ENCODE measurements around the gene TREML1.
"Not testable (repeated sequence)": the region's sequence is repeated elsewhere in the genome, so short reads cannot be mapped to it uniquely, and the experiment has no call there.

The TREML1 gene

GRCh38 chr6:41191569-41191968 is 37.4 kb upstream of the TREML1 start:
- Histone ChIP-seq H3K36me3 (ENCODE audit: control insufficient read depth, insufficient read depth, low read length) (no peaks in the 10 kb centered on the region), H3K4me3 (ENCODE audit: insufficient read depth, low read depth, low read length) (no peak overlapping the region), H3K4me1 (ENCODE audit: control insufficient read depth, insufficient read depth, low read length) (no peaks in the 10 kb centered on the region), H3K27me3 (ENCODE audit: control insufficient read depth, insufficient read depth, low read length, poor library complexity, severe bottlenecking) (no peaks in the 10 kb centered on the region), H3K9me3 (ENCODE audit: control insufficient read depth, low read length) (no peaks in the 10 kb centered on the region), H3K27ac (ENCODE audit: insufficient read depth, low read depth, low read length, poor library complexity, severe bottlenecking) (no peak overlapping the region)
- WGBS, 2 experiments, result 30 to 36% methylated on average over 6 of the region's 6 CpGs

- Histone ChIP-seq H3K27ac (ENCODE audit: insufficient read depth, low read depth, low read length, poor library complexity, severe bottlenecking) (no peak overlapping the region), H3K4me1 (ENCODE audit: control insufficient read depth, insufficient read depth, low read length) (no peaks in the 10 kb centered on the region), H3K9me3 (ENCODE audit: control insufficient read depth, low read length) (no peaks in the 10 kb centered on the region), H3K27me3 (ENCODE audit: control insufficient read depth, insufficient read depth, low read length, poor library complexity, severe bottlenecking) (no peaks in the 10 kb centered on the region), H3K36me3 (ENCODE audit: control insufficient read depth, insufficient read depth, low read length) (no peaks in the 10 kb centered on the region), H3K4me3 (ENCODE audit: insufficient read depth, low read depth, low read length) (no peak overlapping the region)
- WGBS, 2 experiments, result 89 to 90% methylated on average over 3 of the region's 3 CpGs
Measured at GRCh38 chr6:41190791-41191190, 36.6 kb upstream of the TREML1 start.

- Histone ChIP-seq H3K4me3 (ENCODE audit: insufficient read depth, low read depth, low read length) (no peak overlapping the region), H3K9me3 (ENCODE audit: control insufficient read depth, low read length) (no peaks in the 10 kb centered on the region)
- 92 to 98% methylated on average over 2 of the region's 2 CpGs for WGBS, 2 experiments
Measured at GRCh38 chr6:41189967-41190366, 35.8 kb upstream of the TREML1 start.

GRCh38 chr6:41189046-41189445 is 34.9 kb upstream of the TREML1 start:
- H3K27ac ChIP-seq (ENCODE audit: insufficient read depth, low read depth, low read length, poor library complexity, severe bottlenecking); H3K9me3 ChIP-seq (ENCODE audit: control insufficient read depth, low read length); H3K27me3 ChIP-seq (ENCODE audit: control insufficient read depth, insufficient read depth, low read length, poor library complexity, severe bottlenecking); H3K36me3 ChIP-seq (ENCODE audit: control insufficient read depth, insufficient read depth, low read length); H3K4me1 ChIP-seq (ENCODE audit: control insufficient read depth, insufficient read depth, low read length); H3K4me3 ChIP-seq (ENCODE audit: insufficient read depth, low read depth, low read length): not testable (repeated sequence)

More at GRCh38 chr6:41189967-41190366, 35.8 kb upstream of the TREML1 start:
- no peak overlapping the region for H3K27ac ChIP-seq (ENCODE audit: insufficient read depth, low read depth, low read length, poor library complexity, severe bottlenecking)
- H3K36me3 ChIP-seq (ENCODE audit: control insufficient read depth, insufficient read depth, low read length), result no peaks in the 10 kb centered on the region
- H3K4me1 ChIP-seq (ENCODE audit: control insufficient read depth, insufficient read depth, low read length), result no peaks in the 10 kb centered on the region
- H3K27me3 ChIP-seq (ENCODE audit: control insufficient read depth, insufficient read depth, low read length, poor library complexity, severe bottlenecking), result no peaks in the 10 kb centered on the region

GRCh38 chr6:41187924-41188886 is 34.1 kb upstream of the TREML1 start:
- WGBS, 2 experiments, result 91 to 92% methylated on average over 8 of the region's 8 CpGs

GRCh38 chr6:41186031-41186562 is 31.9 kb upstream of the TREML1 start:
- Histone ChIP-seq H3K4me1 (ENCODE audit: control insufficient read depth, insufficient read depth, low read length) (no peaks in the 10 kb centered on the region), H3K36me3 (ENCODE audit: control insufficient read depth, insufficient read depth, low read length) (no peaks in the 10 kb centered on the region), H3K27me3 (ENCODE audit: control insufficient read depth, insufficient read depth, low read length, poor library complexity, severe bottlenecking) (no peaks in the 10 kb centered on the region), H3K4me3 (ENCODE audit: insufficient read depth, low read depth, low read length) (no peak overlapping the region), H3K27ac (ENCODE audit: insufficient read depth, low read depth, low read length, poor library complexity, severe bottlenecking) (no peak overlapping the region), H3K9me3 (ENCODE audit: control insufficient read depth, low read length) (no peaks in the 10 kb centered on the region)
- WGBS, 2 experiments, result 90 to 93% methylated on average over 10 of the region's 10 CpGs

More at GRCh38 chr6:41187924-41188886, 34.1 kb upstream of the TREML1 start:
- Histone ChIP-seq H3K9me3 (ENCODE audit: control insufficient read depth, low read length) (no peaks in the 10 kb centered on the region), H3K36me3 (ENCODE audit: control insufficient read depth, insufficient read depth, low read length) (no peaks in the 10 kb centered on the region), H3K4me1 (ENCODE audit: control insufficient read depth, insufficient read depth, low read length) (no peaks in the 10 kb centered on the region), H3K27me3 (ENCODE audit: control insufficient read depth, insufficient read depth, low read length, poor library complexity, severe bottlenecking) (no peaks in the 10 kb centered on the region), H3K27ac (ENCODE audit: insufficient read depth, low read depth, low read length, poor library complexity, severe bottlenecking) (no peak overlapping the region), H3K4me3 (ENCODE audit: insufficient read depth, low read depth, low read length) (no peak overlapping the region)

GRCh38 chr6:41184761-41185160 is 30.6 kb upstream of the TREML1 start:
- H3K9me3 ChIP-seq (ENCODE audit: control insufficient read depth, low read length), result no peaks in the 10 kb centered on the region
- no peak overlapping the region for H3K27ac ChIP-seq (ENCODE audit: insufficient read depth, low read depth, low read length, poor library complexity, severe bottlenecking)
- H3K4me3 ChIP-seq (ENCODE audit: insufficient read depth, low read depth, low read length), result no peak overlapping the region
- whole genome bisulfite sequencing, 2 experiments, result 92 to 93% methylated on average over 7 of the region's 7 CpGs
- no peaks in the 10 kb centered on the region for H3K36me3 ChIP-seq (ENCODE audit: control insufficient read depth, insufficient read depth, low read length)
- H3K27me3 ChIP-seq (ENCODE audit: control insufficient read depth, insufficient read depth, low read length, poor library complexity, severe bottlenecking), result no peaks in the 10 kb centered on the region
- H3K4me1 ChIP-seq (ENCODE audit: control insufficient read depth, insufficient read depth, low read length), result no peaks in the 10 kb centered on the region

GRCh38 chr6:41182069-41183034 is 28.2 kb upstream of the TREML1 start:
- 90 to 92% methylated on average over 4 of the region's 4 CpGs for WGBS, 2 experiments

GRCh38 chr6:41181566-41181965 is 27.4 kb upstream of the TREML1 start:
- Histone ChIP-seq H3K9me3 (ENCODE audit: control insufficient read depth, low read length) (no peaks in the 10 kb centered on the region), H3K36me3 (ENCODE audit: control insufficient read depth, insufficient read depth, low read length) (no peaks in the 10 kb centered on the region), H3K27ac (ENCODE audit: insufficient read depth, low read depth, low read length, poor library complexity, severe bottlenecking) (no peak overlapping the region), H3K27me3 (ENCODE audit: control insufficient read depth, insufficient read depth, low read length, poor library complexity, severe bottlenecking) (no peaks in the 10 kb centered on the region), H3K4me1 (ENCODE audit: control insufficient read depth, insufficient read depth, low read length) (no peaks in the 10 kb centered on the region), H3K4me3 (ENCODE audit: insufficient read depth, low read depth, low read length) (no peak overlapping the region)
- WGBS, 2 experiments, result 71 to 74% methylated on average over 1 of the region's 1 CpG

More at GRCh38 chr6:41182069-41183034, 28.2 kb upstream of the TREML1 start:
- Histone ChIP-seq H3K4me1 (ENCODE audit: control insufficient read depth, insufficient read depth, low read length) (no peaks in the 10 kb centered on the region), H3K36me3 (ENCODE audit: control insufficient read depth, insufficient read depth, low read length) (no peaks in the 10 kb centered on the region), H3K27ac (ENCODE audit: insufficient read depth, low read depth, low read length, poor library complexity, severe bottlenecking) (no peak overlapping the region), H3K4me3 (ENCODE audit: insufficient read depth, low read depth, low read length) (no peak overlapping the region), H3K27me3 (ENCODE audit: control insufficient read depth, insufficient read depth, low read length, poor library complexity, severe bottlenecking) (no peaks in the 10 kb centered on the region), H3K9me3 (ENCODE audit: control insufficient read depth, low read length) (no peaks in the 10 kb centered on the region)

GRCh38 chr6:41179163-41179562 is 25.0 kb upstream of the TREML1 start:
- H3K4me1 ChIP-seq (ENCODE audit: control insufficient read depth, insufficient read depth, low read length), result no peaks in the 10 kb centered on the region
- no peak overlapping the region for H3K4me3 ChIP-seq (ENCODE audit: insufficient read depth, low read depth, low read length)
- 89 to 93% methylated on average over 3 to 4 of the region's 4 CpGs for WGBS, 2 experiments
- no peaks in the 10 kb centered on the region for H3K27me3 ChIP-seq (ENCODE audit: control insufficient read depth, insufficient read depth, low read length, poor library complexity, severe bottlenecking)
- H3K27ac ChIP-seq (ENCODE audit: insufficient read depth, low read depth, low read length, poor library complexity, severe bottlenecking), result no peak overlapping the region
- H3K36me3 ChIP-seq (ENCODE audit: control insufficient read depth, insufficient read depth, low read length), result no peaks in the 10 kb centered on the region
- no peaks in the 10 kb centered on the region for H3K9me3 ChIP-seq (ENCODE audit: control insufficient read depth, low read length)
